Caco-2 (cell line): ENCODE data around the gene IL22. TPM values are rescaled to one million over a fixed set of nuclear protein-coding genes. Genes with fewer than 3 reads are reported as not detected.

ENCODE experiments used
- BruUV-seq: library from RNA; stranded (reverse); fragments of 400-500 nt; replicated peaks from 2 replicates; lab custom pipeline; 2021; lab: Mats Ljungman, UMichigan
- CTCF ChIA-PET: fragments of 300-600 bp; sonication (Branson Sonifier 250); formaldehyde crosslinking; loops from one replicate; lab custom pipeline; 2022; ENCODE audit warnings: antibody characterized with exemption; lab: Charles Lee
- POLR2A ChIA-PET: fragments of 300-600 bp; sonication (Branson Sonifier 250); formaldehyde crosslinking; loops from one replicate; lab custom pipeline; 2022; ENCODE audit warnings: antibody characterized with exemption; lab: Charles Lee
- DNase-seq, 2 experiments: peaks; one replicate each; pipeline versions ENCODE4 v3.0.0 to v3.0.0-alpha.2; 2020 to 2022
- H3K27me3 ChIP-seq: replicated peaks from 2 replicates; pipeline ENCODE4 v1.6.0; 2011; ENCODE audit warnings: low read length; ENCODE audit not compliant: control insufficient read depth, insufficient read depth
- H3K36me3 ChIP-seq: 2 replicates; pipeline ENCODE4 v1.5.1; 2011; ENCODE audit warnings: low read length; ENCODE audit not compliant: control insufficient read depth, insufficient read depth
- H3K4me1 ChIP-seq: fragments of 250-450 bp; sonication (Bioruptor Pico); 2 replicates; pipeline ENCODE4 v1.5.1; 2020; ENCODE audit warnings: mild to moderate bottlenecking
- H3K4me3 ChIP-seq: 2 replicates; pipeline ENCODE4 v1.5.1; 2011; ENCODE audit warnings: low read depth, mild to moderate bottlenecking, control low read depth, low read length
- H3K9me3 ChIP-seq: fragments of 250-450 bp; sonication (Bioruptor Pico); 2 replicates; pipeline ENCODE4 v1.5.1; 2020; ENCODE audit warnings: mild to moderate bottlenecking, moderate library complexity
- H3K27ac Mint-ChIP-seq: one replicate; pipeline ENCODE4 v1.8.0; 2022; ENCODE audit warnings: mixed read lengths; ENCODE audit not compliant: unreplicated experiment
- H3K27me3 Mint-ChIP-seq: one replicate; pipeline ENCODE4 v1.8.0; 2022; ENCODE audit warnings: mixed read lengths; ENCODE audit not compliant: insufficient read depth, unreplicated experiment
- H3K36me3 Mint-ChIP-seq: one replicate; pipeline ENCODE4 v1.8.0; 2022; ENCODE audit warnings: mild to moderate bottlenecking, mixed read lengths; ENCODE audit not compliant: insufficient read depth, unreplicated experiment
- H3K4me1 Mint-ChIP-seq: one replicate; pipeline ENCODE4 v1.8.0; 2022; ENCODE audit warnings: low read depth, mixed read lengths; ENCODE audit not compliant: unreplicated experiment
- H3K4me3 Mint-ChIP-seq: one replicate; pipeline ENCODE4 v1.8.0; 2022; ENCODE audit warnings: mild to moderate bottlenecking, moderate library complexity, mixed read lengths; ENCODE audit not compliant: unreplicated experiment
- H3K9me3 Mint-ChIP-seq: one replicate; pipeline ENCODE4 v1.8.0; 2022; ENCODE audit warnings: mixed read lengths; ENCODE audit not compliant: unreplicated experiment
- intact Hi-C: fragments of 100-400 bp; cut with micrococcal nuclease; formaldehyde crosslinking; loops from one replicate; pipeline ENCODE4 v1.10.0; 2022; ENCODE audit not compliant: unreplicated experiment
- total RNA-seq: library from RNA; stranded (reverse); gene quantifications from 2 replicates; pipeline ENCODE4 v1.2.3, GENCODE V29; 2022
- TF ChIP-seq, protein P1 (sequence below), 2 experiments: fragments of 200-600 bp in 1 of 2; IDR thresholded peaks; 1 replicate in 1 of 2; 2 replicates in 1 of 2; pipeline versions ENCODE4 v1.5.1 to v1.8.0; 2011 to 2022; ENCODE audit warnings: antibody characterized with exemption in 1 of 2, control low read depth in 1 of 2, inconsistent platforms in 1 of 2, low read depth in 1 of 2, low read length in 1 of 2, mild to moderate bottlenecking in 1 of 2, moderate library complexity in 1 of 2; ENCODE audit not compliant: insufficient read depth in 1 of 2, severe bottlenecking in 1 of 2, unreplicated experiment in 1 of 2

The IL22 gene
- total RNA-seq, 1 experiment from 2014 or later = not detected

DNA sequence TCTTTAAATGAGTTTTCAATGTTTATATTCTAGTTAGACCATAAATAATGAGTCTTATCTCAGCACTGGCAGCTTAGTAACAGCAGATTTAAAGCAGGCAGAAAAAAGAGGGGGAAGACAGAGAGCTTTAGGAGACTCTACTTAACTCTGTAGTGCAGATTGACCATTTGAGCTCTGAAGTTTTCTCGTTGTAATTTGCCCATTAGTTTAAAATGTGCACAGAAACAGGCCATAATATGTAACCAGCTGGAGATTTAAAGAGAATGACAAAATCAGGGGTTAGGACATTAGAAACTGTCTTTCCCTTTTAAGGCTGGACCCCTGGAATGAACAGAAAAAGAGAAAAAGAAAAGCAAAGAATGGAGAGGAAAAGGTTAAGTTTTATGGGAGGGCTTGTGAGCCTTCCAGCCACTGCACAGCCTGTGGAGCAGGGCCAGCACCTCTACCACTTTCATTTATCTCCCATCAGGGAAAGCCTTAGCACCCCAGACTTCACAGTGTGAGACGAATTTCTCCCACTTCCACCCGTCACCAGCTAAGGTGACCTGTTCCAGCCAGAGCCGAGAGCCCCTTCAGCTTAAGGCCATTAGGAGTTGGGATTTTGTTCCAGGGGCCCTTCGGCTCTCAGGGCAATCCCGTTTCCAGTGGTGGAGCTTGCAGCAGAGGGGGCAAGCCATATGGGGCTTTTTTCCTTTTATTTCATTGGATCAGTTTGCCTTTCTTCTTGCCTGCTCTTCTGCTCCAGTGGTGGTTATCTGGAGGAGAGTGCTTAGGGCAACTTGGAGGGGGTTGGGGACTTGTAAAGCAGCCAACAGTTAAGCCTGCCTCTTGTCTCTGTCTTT lies 8.0 kb downstream of the IL22 start:
- Mint-ChIP-seq H3K4me1 (peaks cover under 1% of the 10 kb centered on the region), H3K36me3 (no peaks in the 10 kb centered on the region), H3K27ac (no peak overlapping the region), H3K27me3 (peaks cover 11% of the 10 kb centered on the region), H3K9me3 (no peaks in the 10 kb centered on the region), H3K4me3 (no peak overlapping the region)
- no peak overlapping the region for H3K4me3 ChIP-seq
- H3K9me3 ChIP-seq = no peaks in the 10 kb centered on the region
- ChIA-PET POLR2A (no interaction called here), CTCF (no interaction called here)
- TF ChIP-seq, protein P1, sequence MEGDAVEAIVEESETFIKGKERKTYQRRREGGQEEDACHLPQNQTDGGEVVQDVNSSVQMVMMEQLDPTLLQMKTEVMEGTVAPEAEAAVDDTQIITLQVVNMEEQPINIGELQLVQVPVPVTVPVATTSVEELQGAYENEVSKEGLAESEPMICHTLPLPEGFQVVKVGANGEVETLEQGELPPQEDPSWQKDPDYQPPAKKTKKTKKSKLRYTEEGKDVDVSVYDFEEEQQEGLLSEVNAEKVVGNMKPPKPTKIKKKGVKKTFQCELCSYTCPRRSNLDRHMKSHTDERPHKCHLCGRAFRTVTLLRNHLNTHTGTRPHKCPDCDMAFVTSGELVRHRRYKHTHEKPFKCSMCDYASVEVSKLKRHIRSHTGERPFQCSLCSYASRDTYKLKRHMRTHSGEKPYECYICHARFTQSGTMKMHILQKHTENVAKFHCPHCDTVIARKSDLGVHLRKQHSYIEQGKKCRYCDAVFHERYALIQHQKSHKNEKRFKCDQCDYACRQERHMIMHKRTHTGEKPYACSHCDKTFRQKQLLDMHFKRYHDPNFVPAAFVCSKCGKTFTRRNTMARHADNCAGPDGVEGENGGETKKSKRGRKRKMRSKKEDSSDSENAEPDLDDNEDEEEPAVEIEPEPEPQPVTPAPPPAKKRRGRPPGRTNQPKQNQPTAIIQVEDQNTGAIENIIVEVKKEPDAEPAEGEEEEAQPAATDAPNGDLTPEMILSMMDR (IDR thresholded peaks at IDR 0.05; ENCODE audit: insufficient read depth in 1 of 2, low read depth in 1 of 2, low read length in 1 of 2, severe bottlenecking in 1 of 2, unreplicated experiment in 1 of 2) = no peak
- intact Hi-C loops = no loop called here
- no peak for DNase-seq
- no peaks in the 10 kb centered on the region for H3K36me3 ChIP-seq
- no TSS peak for BruUV-seq
- no peaks in the 10 kb centered on the region for H3K4me1 ChIP-seq
- no peaks in the 10 kb centered on the region for H3K27me3 ChIP-seq

DNA sequence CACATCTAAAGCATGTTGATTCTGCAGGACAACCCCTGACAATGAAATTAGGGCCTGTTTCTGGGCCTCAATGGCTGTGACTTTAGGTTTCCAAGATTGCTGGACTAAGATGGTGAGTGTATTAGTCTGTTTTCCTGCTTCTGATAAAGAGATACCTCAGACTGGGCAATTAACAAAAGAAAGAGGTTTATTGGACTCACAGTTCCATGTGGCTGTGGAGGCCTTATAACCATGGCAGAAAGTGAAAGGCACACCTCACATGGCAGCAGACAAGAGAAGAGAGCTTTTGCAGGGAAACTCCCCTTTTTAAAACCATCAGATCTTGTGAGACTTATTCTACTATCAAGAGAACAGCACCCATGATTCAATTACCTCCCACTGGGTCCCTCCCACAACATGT lies 10.6 kb downstream of the IL22 start:
- Mint-ChIP-seq H3K27me3 (peaks cover 6% of the 10 kb centered on the region), H3K27ac (no peak overlapping the region), H3K9me3 (no peaks in the 10 kb centered on the region), H3K36me3 (no peaks in the 10 kb centered on the region), H3K4me3 (no peak overlapping the region), H3K4me1 (peaks cover 7% of the 10 kb centered on the region)
- no peak for DNase-seq
- H3K27me3 ChIP-seq = no peaks in the 10 kb centered on the region
- POLR2A ChIA-PET = no interaction called here
- no peak overlapping the region for H3K4me3 ChIP-seq
- no peaks in the 10 kb centered on the region for H3K4me1 ChIP-seq
- H3K36me3 ChIP-seq = no peaks in the 10 kb centered on the region
- BruUV-seq = no TSS peak
- no peaks in the 10 kb centered on the region for H3K9me3 ChIP-seq
- CTCF ChIA-PET = no interaction called here
- TF ChIP-seq, protein P1 (IDR thresholded peaks at IDR 0.05; ENCODE audit: insufficient read depth in 1 of 2, low read depth in 1 of 2, low read length in 1 of 2, severe bottlenecking in 1 of 2, unreplicated experiment in 1 of 2) = no peak
- intact Hi-C loops = no loop called here

DNA sequence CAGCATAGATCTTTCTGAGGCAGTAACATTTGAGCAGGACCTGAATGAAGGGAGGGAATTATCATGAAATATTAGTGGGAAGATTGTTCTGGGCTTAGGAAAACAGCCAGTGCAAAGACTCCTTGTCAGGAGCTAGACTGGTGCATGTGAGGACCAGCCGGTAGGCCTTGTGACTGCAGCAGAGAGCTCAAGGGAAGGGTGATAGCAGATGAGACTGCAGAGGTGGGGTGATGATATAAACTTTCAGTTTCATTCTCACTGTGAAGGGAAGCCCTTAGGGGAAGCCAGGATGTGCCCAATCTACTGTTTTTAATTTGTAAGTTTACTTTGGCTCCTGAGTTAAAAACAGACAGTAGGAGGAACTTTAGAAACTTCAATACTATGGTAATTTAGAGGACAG lies 12.4 kb downstream of the IL22 start:
- no peaks in the 10 kb centered on the region for H3K9me3 Mint-ChIP-seq
- intact Hi-C loops = loop anchor here (2.0 kb wide), 1 partner anchor 18 kb away; no protein-coding TSS in a partner anchor
- H3K27ac Mint-ChIP-seq = no peak overlapping the region
- peaks cover 3% of the 10 kb centered on the region for H3K27me3 Mint-ChIP-seq
- H3K4me1 Mint-ChIP-seq = peaks cover 7% of the 10 kb centered on the region
- CTCF ChIA-PET = no interaction called here
- H3K27me3 ChIP-seq = no peaks in the 10 kb centered on the region
- H3K36me3 ChIP-seq = no peaks in the 10 kb centered on the region
- H3K4me3 Mint-ChIP-seq = no peak overlapping the region
- TF ChIP-seq, protein P1 (IDR thresholded peaks at IDR 0.05; ENCODE audit: insufficient read depth in 1 of 2, low read depth in 1 of 2, low read length in 1 of 2, severe bottlenecking in 1 of 2, unreplicated experiment in 1 of 2) = no peak
- H3K36me3 Mint-ChIP-seq = no peaks in the 10 kb centered on the region
- no TSS peak for BruUV-seq
- no peaks in the 10 kb centered on the region for H3K9me3 ChIP-seq
- POLR2A ChIA-PET = no interaction called here
- no peak for DNase-seq
- H3K4me1 ChIP-seq = no peaks in the 10 kb centered on the region
- H3K4me3 ChIP-seq = no peak overlapping the region
